HG02588 (cell line): Measurements from ENCODE around the gene DNAI2.
"Not testable (repeated sequence)": the region's sequence is repeated elsewhere in the genome, so short reads cannot be mapped to it uniquely, and the experiment has no call there.

ENCODE experiments used
- ATAC-seq: cut with Tn5 transposase; IDR thresholded peaks from one replicate; pipeline ENCODE4 v1.9.1; 2021; ENCODE audit warnings: mild to moderate bottlenecking, moderate library complexity; ENCODE audit not compliant: unreplicated experiment

Gene DNAI2

DNA sequence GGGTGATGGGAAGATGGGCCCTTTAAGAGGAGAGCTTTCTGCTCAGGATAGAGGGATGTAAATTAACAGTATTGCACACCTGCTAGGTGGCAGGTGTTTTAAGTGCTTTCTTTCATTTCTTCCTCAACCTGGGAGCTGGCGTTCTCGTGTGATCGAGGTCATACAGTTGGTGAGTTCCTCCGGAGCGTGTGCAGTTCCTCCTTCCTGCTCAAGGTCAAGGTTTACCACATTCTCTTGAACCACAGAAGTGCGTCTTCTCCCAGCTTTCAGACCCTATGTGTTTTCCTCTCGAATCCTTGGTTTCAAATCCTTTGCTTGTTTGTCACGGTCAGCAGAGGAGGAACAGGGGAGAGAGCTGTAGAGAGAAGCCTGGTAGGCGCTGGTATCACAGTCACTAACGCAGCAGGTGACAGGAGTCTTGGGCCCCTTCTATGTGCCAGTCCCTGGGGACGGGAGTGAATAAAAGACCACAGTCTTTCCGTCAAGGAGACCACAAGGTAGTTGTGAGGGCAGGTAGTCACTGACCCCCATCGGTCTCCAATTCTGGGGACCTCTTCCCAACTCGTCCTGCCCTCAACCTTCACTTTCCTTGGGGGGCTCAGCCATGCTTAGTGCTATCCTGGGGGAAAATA, 791 bp downstream of the DNAI2 start:
- ATAC-seq: no peak

DNA sequence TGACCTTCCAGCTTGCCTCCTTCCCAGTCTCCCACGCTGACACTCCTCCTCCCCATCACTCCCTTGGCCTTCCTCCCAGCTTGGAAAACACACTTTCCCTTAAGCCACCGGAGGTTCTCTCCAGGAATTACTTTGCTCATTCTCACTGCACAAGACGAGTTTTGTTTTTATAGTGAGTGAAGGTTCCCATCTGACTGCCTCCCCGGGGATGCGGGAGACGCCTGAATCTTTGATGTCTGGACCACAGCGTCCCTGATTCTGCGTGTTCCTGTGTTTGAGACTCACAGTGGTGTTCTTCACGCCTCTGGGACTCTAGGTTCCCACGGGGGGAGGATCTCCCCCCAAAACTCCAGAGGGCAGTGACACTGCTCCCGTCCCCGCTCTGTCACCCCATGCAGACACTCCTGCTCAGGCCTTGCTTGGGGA, 2.0 kb downstream of the DNAI2 start:
- ATAC-seq: no peak

DNA sequence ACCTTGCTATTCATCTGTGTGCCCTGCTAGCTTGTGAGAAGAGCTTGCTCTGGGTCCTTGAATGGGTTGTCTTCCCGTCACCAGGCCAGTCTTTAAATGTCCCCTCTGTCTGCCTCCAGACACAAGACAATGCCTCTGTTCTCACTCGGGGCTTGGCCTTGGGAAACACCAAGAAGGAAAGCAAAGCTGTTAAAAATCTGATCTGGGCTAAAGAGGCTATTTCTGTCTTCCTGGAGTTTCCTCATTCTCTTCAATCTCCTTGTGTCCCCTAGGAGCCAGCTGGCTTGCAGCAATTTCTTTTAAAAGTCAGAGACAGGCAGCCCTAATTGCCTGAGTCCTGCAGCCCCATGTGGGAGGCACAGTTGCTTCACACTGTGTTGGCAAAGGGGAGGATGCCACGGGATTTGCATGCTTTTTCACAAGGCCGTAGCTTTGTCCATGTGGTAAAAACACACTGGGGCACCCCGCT, 2.5 kb downstream of the DNAI2 start:
- no peak for ATAC-seq

DNA sequence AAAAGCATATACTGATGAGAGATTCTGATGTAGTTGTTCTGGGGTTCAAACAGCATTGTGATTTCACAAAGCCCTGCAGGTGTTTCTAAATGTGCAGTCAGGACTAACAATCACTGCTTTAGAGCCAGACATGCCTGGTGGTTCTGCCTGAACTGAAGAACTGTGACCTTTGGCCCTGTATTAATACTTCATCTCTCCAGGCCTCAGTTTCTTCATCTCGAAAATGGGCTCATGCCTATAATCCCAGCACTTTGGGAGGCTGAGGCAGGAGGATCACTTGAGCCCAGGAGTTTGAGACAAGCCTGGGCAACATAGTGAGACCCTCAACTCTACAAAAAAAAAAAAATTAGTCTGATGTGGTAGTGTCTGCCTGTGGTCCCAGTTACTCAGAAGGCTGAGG, 3.9 kb downstream of the DNAI2 start:
- ATAC-seq: no peak

DNA sequence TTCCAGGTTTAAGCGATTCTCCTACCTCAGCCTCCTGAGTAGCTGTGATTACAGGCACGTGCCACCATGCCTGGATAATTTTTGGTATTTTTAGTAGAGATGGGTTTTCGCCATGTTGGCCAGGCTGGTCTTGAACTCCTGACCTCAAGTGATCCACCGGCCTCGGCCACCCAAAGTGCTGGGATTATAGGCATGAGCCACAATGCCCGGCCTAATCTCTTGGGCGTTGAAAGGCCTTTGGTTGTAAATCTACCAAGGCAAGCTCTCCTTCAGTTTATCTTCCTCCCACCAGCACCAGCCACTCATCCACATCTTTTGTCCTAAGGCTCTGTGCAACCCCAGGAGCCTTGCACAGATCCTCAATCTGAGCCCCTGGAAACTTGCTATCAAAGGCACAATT, 5.6 kb downstream of the DNAI2 start:
- ATAC-seq: not testable (repeated sequence)

DNA sequence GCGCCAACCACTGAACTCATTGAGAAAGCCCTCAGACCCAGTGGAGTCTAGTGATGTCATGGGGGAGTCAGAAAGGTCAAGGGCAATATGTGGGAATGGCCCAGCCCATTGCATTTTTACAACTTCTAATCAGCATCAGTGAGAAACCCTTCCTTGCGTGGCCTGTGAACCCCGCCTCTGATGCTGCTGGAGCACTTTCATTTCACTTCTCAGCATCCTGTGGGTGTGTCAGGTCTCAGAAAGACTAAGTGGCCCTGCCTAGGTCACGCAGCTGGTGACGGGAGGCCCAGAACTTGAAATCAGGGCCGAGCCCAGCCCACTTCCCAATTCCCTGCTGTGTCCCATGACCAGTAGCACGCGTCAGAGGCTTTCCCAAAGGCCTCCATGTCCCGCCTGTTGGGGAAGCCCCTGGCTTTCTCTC, 6.1 kb downstream of the DNAI2 start:
- no peak for ATAC-seq

DNA sequence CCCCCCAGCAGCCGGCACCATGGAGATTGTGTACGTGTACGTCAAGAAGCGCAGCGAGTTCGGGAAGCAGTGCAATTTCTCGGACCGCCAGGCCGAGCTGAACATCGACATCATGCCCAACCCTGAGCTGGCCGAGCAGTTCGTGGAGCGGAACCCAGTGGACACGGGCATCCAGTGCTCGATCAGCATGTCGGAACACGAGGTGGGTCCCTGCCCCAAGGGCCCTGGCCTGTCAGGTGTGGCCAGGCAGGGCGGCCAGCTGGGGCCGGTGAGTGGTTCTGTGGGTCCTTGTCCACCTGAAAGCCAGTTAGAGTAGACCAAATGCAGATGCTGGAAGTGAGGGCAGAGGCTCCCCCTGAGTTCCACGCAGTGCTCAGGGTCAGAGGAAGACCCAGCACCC, 7.8 kb downstream of the DNAI2 start:
- no peak for ATAC-seq

DNA sequence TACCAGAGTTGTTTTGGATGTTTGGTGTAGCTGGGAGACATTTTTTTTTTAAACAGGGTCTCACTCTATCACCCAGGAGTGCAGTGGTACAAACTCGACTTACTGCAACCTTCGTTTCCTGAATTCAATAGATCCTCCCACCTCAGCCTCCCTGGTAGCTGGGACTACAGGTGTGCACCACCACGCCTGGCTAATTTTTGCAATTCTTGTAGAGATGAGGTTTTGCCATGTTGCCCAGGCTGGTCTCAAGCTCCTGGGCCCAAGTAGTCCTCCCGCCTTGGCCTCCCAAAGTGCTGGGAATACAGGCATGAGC, 8.2 kb downstream of the DNAI2 start:
- not testable (repeated sequence) for ATAC-seq

DNA sequence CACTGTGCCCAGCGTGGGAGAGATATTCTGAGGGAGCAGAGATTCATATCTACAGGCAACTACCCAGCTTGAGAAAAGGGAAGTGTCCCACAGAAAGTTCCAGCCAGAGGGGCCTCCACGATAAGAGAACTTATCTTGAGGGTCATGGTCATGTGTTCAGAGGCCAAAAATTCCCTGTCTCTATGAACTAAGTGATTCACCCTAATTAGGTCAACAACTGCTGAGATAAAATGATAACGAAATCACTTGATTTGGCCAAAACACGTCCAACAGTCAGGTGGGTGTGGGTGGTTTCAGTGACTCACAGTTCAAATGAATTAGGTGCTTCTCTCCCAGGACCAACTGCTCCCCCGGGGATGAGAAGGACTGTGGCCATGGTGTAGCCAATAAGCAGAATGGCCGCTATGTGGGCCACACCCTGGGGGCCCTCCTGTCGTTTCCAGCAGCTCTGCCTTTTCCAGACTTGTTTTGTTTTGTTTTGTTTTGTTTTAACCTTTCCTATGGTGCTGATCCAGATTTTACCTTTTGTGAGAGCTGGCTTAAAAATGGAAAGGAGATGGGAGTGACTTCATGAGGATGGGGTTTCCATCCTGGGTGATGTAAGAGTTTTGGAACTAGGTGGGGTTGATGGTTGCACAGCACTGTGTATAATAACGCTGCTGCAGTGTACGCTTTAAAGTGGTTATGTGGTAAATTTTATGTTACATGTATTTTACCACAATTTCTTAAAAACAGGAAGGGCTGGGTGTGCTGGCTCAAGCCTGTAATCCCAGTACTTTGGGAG, 8.7 kb downstream of the DNAI2 start:
- no peak for ATAC-seq

DNA sequence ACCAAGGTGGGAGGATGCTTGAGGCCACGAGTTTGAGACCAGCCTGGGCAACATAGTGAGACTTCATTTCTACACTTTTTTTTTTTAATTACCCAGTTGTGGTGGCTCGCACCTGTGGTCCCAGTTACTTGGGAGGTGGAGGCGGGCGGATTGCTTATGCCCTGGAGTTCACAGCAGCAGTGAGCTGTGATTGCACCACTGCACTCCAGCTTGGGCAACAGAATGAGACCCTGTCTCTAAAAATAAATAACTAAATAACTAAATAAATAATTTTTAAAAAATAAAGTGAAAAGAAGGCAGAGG, 9.3 kb downstream of the DNAI2 start:
- no peak for ATAC-seq

DNA sequence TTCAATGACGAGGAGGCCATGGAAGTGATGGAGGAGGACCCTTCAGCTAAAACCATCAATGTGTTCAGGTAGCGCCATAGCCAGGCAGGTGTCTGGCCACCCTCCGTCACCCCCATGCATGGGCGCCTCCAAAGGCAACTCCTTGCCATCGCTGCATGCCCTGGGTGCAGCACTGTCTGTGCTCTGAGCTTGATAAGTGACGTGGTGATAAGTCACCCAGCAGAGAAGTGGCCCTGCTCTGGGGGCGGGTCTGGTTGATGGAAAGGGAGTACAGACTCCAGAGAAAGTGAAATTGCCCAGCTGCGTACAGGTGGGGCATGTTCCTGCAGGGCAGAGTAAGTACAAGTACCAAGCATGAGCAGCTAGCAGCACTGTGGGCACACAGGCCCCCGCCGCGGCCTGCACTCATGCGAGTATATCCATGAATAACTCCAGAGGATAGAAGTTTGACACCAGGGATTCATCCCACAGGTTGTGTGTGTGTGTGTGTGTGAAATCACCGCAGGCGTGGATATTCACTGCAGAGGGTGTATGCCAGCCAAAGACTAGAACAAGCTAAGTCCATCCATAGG, 13.1 kb downstream of the DNAI2 start:
- no peak for ATAC-seq

DNA sequence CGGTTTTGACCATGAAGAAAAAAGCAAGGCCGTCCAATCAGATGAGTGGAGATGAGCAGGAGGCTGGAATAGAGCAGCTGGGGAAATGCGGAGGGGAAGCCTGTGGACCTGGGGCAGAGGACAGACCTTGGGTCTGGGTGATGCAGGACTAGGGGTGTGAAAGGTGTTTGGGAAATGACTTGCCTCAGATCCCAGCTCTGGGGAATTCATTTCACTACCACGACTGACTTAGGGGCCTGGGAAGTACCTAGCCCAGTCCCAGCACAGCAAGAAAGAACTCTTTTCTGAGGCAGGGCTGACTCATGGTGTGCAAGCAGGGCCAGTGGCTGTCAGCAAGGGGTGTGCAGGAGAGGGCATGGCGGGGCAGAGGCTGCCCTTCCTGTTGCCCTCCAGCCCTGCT, 14.8 kb downstream of the DNAI2 start:
- peak; percentile 68 for ATAC-seq

DNA sequence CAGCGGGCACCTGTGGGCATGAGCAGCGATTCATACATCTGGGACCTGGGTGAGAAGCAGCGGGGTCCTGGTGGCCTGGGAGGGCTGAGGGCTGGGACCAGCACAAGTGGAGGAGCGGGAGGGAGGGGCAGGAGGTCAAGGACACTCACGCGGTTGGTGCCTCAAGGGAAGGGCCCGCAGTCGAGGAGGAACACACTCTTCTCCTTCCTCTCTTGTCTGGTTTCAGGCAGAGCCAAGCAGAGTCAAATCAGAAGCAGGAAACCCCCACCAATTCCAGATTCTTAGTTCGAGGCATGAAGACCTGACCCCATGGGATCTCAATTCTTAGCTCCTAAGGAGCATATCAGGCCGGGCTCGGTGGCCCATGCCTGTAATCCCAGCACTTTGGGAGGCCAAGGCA, 15.7 kb downstream of the DNAI2 start:
- ATAC-seq: no peak

DNA sequence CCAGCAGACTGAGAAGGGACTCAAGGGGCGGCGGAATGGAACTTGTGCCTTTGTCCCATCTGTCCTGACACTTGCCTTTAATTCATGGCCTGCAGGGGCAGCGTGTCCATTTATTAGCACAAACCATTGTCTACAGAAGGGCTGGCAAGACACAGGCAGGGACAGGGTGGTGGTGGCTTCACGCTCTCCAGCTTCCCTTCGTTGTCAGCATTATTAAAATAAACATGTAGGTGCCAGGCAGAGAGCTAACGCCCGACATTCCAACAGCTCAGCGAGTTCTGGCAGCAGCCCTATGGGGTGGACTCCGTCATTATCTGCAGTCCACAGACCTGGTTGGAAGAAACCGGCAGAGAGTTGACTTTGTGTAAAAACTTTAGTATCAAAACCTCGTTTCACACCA, 16.3 kb downstream of the DNAI2 start:
- ATAC-seq: no peak

DNA sequence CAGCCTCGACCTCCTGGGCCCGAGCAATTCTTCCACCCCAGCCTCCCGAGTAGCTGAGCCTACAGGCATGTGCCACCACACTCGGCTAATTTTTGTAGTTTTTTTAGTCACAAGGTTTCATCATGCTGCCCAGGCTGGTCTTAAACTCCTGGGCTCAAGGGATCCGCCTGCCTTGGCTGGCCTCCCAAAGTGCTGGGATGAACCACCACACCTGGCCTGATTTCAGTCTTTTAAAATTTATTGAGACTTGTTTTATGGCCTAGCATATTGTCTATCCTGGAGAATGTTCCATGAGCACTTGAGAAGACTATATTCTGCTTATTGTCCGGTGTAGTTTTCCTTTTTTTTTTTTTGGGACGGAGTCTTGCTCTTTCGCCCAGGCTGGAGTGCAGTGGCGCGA, 18.5 kb downstream of the DNAI2 start:
- ATAC-seq: no peak

DNA sequence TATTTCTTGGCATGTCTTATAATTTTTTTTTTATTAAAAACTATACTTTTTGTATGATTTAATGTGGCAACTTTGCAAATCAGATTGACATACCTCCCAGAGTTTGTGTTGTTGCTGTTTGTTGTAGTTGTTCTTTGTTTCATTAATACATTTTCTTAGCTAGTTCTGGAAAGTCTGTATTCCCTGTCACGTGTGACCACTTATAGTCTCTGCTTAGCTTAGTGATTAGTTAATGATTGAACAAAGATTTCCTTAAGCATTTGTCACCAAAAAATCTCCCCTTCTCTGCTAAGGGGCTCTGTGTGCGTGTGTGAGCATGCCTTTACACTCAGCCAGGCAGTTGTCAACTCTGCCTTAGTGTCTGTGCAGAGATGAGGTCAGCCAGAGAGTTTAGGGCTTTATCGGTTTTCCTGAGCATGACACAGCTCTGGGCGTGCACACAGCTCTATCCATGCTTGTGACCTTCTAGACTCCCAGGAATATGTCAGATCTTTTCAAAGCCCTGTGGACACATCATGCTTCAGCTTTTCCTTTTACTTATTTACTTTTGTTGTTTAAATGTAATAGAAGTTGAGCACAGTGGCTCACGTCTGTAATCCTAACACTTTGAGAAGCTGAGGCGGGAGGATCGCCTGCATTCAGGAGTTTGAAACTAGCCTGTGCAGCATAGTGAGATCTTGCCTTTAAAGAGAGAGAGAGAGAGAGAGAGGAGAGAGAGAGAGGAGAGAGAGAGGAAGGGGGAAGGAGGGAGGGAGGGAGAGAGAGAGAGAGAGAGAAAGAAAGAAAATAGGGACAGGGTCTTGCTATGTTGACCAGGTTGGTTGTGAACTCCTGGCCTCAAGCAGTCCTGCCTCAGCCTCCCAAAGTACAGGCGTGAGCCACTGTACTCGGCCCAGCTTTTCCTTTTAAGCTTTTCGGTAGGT, 21.9 kb downstream of the DNAI2 start:
- ATAC-seq: no peak

DNA sequence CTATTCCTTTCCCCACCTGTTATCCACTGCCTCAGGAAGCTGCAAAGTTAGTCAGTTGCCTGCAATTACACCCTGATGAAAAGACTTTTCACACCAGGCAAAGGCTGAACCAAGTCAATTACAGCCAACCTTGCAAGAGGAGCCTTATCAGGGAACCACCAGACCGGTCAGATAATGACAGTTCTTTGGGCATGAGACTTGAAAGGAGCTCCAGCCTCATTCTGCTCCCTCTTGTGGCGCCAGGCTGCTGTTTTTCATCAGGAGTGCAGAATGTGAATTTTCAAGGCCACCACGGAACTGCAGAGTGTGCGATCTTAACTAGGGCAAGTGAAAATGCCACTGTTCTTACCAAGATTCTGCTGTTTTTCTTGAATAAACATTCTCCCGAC, 22.5 kb downstream of the DNAI2 start:
- no peak for ATAC-seq

DNA sequence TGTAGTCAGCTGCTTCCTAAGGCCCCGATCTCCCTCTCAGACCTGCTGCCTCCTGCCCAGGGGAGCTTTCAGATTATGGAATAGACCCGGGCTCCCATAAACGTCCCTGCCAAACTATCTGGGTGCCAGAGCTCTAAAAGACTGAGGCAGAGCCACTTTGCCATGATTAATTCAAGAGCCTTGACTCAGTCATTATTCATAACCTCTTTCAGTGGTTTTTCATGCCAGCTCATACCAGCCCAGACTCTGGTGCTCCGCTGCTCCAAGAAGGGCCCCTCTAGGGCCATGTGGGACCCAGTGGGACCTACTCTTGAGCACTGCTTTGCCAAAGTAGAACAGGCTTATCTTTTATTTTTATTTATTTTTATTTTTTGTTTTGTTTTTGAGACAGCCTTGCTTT, 23.9 kb downstream of the DNAI2 start:
- ATAC-seq: no peak

DNA sequence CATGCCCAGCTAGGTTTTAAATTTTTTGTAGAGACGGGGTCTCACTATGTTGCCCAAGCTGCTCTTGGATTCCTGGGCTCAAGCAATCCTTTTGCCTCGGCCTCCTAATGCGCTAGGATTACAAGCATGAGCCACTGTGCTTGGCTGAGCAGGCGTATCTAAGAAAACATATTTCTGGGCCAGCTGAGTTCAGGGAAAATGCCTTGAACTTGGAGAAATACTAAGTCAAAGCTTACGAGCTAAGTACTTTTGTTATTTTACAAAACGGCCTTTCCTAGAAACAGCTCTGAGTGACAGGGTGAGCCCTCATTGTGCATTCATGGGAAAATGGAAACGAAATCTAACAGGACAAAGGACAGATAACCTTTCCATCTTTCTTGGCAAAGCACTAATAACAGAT, 24.7 kb downstream of the DNAI2 start:
- ATAC-seq: no peak

DNA sequence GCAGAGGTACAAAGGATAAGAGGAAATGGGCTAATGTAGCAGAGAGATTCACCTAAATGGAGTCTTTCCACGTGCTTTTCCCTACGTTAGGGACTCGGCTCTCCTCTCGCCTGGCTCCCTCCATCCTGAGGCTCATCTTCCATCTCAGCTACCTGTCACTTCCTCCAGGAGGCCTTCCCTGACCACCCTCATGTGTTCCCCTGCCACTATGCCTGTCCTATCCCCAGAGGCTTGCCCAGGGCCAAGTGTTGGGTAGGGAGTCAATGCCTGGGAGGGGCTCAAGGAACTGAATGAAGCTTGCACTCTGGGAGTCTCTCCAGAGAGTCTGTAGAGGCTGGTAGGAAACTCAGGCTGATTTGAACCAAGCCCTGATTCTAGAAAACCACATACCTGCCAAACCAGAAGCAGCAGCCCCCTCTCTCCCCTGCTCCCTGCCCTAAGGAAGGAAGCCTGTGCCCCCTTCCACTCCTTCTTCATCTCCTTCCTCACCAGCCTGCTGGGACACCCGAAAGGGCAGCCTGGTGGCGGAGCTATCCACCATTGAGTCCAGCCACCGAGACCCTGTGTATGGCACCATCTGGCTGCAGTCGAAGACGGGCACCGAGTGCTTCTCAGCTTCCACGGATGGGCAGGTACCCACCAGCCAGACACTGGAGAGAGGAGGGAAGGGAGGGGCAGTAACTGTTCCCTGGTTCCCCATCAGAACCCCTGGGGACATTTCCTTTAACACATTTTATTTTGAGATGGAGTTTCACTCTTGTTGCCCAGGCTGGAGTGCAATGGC, 25.4 kb downstream of the DNAI2 start:
- ATAC-seq: no peak

DNA sequence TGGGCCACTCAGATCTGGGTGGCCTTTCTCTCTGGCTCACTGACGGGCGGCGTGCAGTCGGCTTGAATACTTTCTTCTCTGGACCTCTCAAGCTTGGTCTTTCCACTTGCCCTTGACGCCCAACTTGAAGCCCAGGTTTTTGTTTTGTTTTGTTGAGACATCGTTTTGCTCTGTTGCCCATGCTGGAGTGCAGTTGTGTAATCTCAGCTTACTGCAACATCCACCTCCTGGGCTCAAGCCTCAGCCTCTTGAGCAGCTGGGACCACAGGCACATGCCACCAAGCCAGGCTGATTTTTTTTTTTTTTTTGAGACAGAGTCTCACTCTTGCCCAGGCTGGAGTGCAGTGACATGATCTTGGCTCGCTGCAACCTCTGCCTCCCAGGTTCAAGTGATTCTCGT, 29.3 kb downstream of the DNAI2 start:
- ATAC-seq: no peak
